Measurements from ENCODE around the gene SULT1E1.

GRCh38 chr4:69843932-69844331, 16.0 kb downstream of the SULT1E1 start:
- TF ChIP-seq TARDBP (IDR thresholded peaks at IDR 0.05) = no peak
- TF ChIP-seq NFRKB (IDR thresholded peaks at IDR 0.05) = no peak
- TF ChIP-seq ZNF384 (IDR thresholded peaks at IDR 0.05) = no peak
- TF ChIP-seq FOXA1 (IDR thresholded peaks at IDR 0.05) = no peak
- no peak for TF ChIP-seq SP1 (IDR thresholded peaks at IDR 0.05)
- TF ChIP-seq ARNT (IDR thresholded peaks at IDR 0.05) = no peak
- no peak for TF ChIP-seq FOXK2 (IDR thresholded peaks at IDR 0.05)
- no peak for TF ChIP-seq FOXM1 (IDR thresholded peaks at IDR 0.05; ENCODE audit: borderline replicate concordance)

All from HEK293T (cell line).